GM12878 (cell line): ENCODE measurements around the gene DNAJB14.

Experiments
- HDAC2 ChIP-seq: fragments of 200-600 bp; sonication (generic); IDR thresholded peaks from 2 replicates; pipeline ENCODE4 v1.6.1; 2017
- HDGF ChIP-seq: fragments of 450-650 bp; IDR thresholded peaks from 2 replicates; pipeline ENCODE4 v1.6.1; 2016; ENCODE audit warnings: antibody characterized with exemption
- POLR2A ChIP-seq: IDR thresholded peaks from 2 replicates; pipeline ENCODE4 v1.6.1; 2011; ENCODE audit warnings: low read depth, mild to moderate bottlenecking, low read length
- RAD51 ChIP-seq: fragments of 450-650 bp; IDR thresholded peaks from 2 replicates; pipeline ENCODE4 v1.6.1; 2016; ENCODE audit warnings: moderate library complexity, mild to moderate bottlenecking, inconsistent platforms
- SPI1 ChIP-seq: IDR thresholded peaks from 2 replicates; pipeline ENCODE4 v1.6.1; 2011; ENCODE audit warnings: low read depth, mild to moderate bottlenecking, low read length, moderate library complexity, borderline replicate concordance; ENCODE audit not compliant: insufficient read depth
- TF ChIP-seq, protein P1 (sequence below), 3 experiments: IDR thresholded peaks in 2 of 3; conservative IDR thresholded peaks in 1 of 3; 2 replicates each; pipeline ENCODE4 v1.5.1; 2011; ENCODE audit warnings: low read depth in 3 of 3, low read length in 3 of 3, mild to moderate bottlenecking in 3 of 3, control low read depth in 2 of 3, moderate library complexity in 2 of 3, inconsistent platforms in 1 of 3, mixed read lengths in 1 of 3; ENCODE audit not compliant: control insufficient read depth in 2 of 3, insufficient read depth in 1 of 3; ENCODE audit errors: extremely low read depth in 1 of 3

DNA sequence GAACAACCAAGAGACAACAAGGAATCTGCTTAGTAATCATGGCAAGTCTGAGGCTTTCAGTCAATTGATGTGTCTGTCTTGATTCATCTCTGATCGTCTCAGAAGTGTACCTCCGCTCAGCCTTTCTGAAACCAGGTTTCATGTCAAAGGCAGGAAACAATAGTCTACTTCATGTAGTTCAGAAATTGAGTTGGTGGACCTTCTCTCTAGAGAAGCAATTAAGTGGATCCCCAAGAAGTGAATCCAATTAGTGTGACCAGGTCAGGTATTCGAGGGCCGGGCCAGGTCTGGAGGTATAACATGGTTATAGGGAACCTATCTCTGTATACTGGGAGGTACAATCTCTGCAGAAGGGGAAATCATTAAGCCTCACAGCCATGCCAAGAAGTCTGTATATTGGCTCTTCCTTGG is 97.8 kb downstream of the DNAJB14 start:
- no peak for TF ChIP-seq POLR2A
- no peak for TF ChIP-seq SPI1
- no peak for TF ChIP-seq HDGF
- TF ChIP-seq, protein P1, sequence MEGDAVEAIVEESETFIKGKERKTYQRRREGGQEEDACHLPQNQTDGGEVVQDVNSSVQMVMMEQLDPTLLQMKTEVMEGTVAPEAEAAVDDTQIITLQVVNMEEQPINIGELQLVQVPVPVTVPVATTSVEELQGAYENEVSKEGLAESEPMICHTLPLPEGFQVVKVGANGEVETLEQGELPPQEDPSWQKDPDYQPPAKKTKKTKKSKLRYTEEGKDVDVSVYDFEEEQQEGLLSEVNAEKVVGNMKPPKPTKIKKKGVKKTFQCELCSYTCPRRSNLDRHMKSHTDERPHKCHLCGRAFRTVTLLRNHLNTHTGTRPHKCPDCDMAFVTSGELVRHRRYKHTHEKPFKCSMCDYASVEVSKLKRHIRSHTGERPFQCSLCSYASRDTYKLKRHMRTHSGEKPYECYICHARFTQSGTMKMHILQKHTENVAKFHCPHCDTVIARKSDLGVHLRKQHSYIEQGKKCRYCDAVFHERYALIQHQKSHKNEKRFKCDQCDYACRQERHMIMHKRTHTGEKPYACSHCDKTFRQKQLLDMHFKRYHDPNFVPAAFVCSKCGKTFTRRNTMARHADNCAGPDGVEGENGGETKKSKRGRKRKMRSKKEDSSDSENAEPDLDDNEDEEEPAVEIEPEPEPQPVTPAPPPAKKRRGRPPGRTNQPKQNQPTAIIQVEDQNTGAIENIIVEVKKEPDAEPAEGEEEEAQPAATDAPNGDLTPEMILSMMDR (IDR thresholded peaks at IDR 0.05 in 2 of 3, conservative IDR thresholded peaks at IDR 0.05 in 1 of 3; ENCODE audit: control insufficient read depth in 2 of 3, extremely low read depth in 1 of 3, insufficient read depth in 1 of 3, low read depth in 3 of 3, low read length in 3 of 3): no peak
- TF ChIP-seq HDAC2: no peak
- TF ChIP-seq RAD51: no peak
